ENCODE measurements around the gene ST6GALNAC6. TPM values are rescaled to one million over a fixed set of nuclear protein-coding genes. Genes with fewer than 3 reads are reported as not detected.
A peak's percentile ranks its signal among the peaks of the same experiment; 100 is the strongest.

The ST6GALNAC6 gene
- total RNA-seq, 1 donor from 2014 or later: 80.0 TPM

DNA sequence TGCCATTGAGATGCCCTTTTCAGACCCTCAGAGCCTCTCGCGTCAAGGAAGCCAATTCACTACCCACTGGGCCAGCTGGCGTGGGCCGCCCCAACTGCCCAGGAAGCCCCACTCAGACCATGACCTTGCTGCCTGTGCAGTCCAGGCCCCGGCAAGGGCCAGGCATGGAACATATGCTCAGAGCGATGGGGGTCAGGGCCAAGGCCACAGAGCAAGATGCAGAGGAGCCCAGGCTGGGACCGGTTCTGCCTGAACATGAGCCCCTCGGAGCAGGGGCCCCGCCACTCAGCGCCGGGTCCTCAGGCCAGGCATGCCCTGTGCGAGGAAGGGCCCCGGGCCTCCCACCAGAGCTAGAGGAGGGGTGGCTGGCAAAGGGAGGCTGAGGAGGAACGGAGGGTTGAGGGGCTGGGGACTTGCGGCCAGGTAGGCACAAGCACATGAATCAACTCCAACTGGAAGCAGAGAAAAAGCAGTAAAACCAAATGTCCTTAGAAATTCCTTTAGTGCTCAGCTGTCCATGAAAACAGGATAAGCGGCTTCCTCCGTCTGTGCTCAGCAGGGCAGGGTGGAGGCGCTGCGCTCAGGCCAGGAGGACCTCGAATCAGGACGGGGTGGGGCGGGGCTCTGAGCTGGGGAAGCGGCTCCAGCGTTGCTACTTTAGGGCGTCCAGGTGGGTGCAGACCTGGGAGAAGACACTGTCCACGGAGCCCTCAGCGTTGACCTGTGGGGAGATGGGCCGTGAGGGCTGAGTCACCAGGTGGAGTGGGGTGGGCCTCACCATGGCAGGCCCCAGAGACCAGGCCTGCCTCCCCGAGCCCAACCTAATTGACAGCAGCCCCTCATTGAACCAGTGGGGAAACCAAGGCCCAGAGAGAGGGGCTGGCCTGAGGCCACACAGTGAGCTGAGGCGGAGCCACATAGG is 31.8 kb downstream of the ST6GALNAC6 start:
- peak; percentile 52 for DNase-seq (ENCODE audit: low spot score)
- Mint-ChIP-seq H3K9me3 (ENCODE audit: unreplicated experiment) (no peaks in the 10 kb centered on the region), H3K36me3 (ENCODE audit: low read depth, unreplicated experiment) (peaks cover 15% of the 10 kb centered on the region), H3K27ac (ENCODE audit: unreplicated experiment) (peak overlapping the region; percentile 87), H3K4me1 (ENCODE audit: unreplicated experiment) (peaks cover 44% of the 10 kb centered on the region), H3K27me3 (ENCODE audit: unreplicated experiment) (peaks cover 12% of the 10 kb centered on the region), H3K4me3 (ENCODE audit: unreplicated experiment) (peak overlapping the region; percentile 42)
- TF ChIP-seq, protein P1, sequence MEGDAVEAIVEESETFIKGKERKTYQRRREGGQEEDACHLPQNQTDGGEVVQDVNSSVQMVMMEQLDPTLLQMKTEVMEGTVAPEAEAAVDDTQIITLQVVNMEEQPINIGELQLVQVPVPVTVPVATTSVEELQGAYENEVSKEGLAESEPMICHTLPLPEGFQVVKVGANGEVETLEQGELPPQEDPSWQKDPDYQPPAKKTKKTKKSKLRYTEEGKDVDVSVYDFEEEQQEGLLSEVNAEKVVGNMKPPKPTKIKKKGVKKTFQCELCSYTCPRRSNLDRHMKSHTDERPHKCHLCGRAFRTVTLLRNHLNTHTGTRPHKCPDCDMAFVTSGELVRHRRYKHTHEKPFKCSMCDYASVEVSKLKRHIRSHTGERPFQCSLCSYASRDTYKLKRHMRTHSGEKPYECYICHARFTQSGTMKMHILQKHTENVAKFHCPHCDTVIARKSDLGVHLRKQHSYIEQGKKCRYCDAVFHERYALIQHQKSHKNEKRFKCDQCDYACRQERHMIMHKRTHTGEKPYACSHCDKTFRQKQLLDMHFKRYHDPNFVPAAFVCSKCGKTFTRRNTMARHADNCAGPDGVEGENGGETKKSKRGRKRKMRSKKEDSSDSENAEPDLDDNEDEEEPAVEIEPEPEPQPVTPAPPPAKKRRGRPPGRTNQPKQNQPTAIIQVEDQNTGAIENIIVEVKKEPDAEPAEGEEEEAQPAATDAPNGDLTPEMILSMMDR (IDR thresholded peaks at IDR 0.05; ENCODE audit: unreplicated experiment): no peak

DNA sequence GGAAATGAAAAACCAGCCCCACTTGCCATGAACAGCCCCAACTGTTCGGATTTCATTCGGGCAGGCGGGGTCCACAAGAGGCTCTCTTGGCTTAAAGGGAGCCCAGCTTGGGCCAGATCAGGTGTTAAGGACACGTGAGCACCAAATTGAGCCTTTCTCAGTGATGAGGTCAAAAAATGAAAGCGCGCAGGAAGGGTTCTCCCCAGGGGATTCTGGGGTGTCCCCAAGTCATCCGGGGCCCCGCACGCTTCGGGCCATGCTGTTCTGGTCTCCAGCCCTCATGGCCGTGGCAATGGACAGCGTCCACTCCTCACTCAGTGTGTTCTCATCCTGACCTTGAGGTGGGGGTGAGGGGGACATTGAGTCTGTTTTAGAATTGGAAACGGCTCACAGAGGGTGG is 32.9 kb downstream of the ST6GALNAC6 start:
- H3K4me3 Mint-ChIP-seq (ENCODE audit: unreplicated experiment): no peak overlapping the region
- peaks cover 12% of the 10 kb centered on the region for H3K27me3 Mint-ChIP-seq (ENCODE audit: unreplicated experiment)
- no peak for DNase-seq (ENCODE audit: low spot score)
- no peaks in the 10 kb centered on the region for H3K9me3 Mint-ChIP-seq (ENCODE audit: unreplicated experiment)
- peaks cover 8% of the 10 kb centered on the region for H3K36me3 Mint-ChIP-seq (ENCODE audit: low read depth, unreplicated experiment)
- TF ChIP-seq, protein P1 (IDR thresholded peaks at IDR 0.05; ENCODE audit: unreplicated experiment): no peak
- peaks cover 49% of the 10 kb centered on the region for H3K4me1 Mint-ChIP-seq (ENCODE audit: unreplicated experiment)
- no peak overlapping the region for H3K27ac Mint-ChIP-seq (ENCODE audit: unreplicated experiment)

DNA sequence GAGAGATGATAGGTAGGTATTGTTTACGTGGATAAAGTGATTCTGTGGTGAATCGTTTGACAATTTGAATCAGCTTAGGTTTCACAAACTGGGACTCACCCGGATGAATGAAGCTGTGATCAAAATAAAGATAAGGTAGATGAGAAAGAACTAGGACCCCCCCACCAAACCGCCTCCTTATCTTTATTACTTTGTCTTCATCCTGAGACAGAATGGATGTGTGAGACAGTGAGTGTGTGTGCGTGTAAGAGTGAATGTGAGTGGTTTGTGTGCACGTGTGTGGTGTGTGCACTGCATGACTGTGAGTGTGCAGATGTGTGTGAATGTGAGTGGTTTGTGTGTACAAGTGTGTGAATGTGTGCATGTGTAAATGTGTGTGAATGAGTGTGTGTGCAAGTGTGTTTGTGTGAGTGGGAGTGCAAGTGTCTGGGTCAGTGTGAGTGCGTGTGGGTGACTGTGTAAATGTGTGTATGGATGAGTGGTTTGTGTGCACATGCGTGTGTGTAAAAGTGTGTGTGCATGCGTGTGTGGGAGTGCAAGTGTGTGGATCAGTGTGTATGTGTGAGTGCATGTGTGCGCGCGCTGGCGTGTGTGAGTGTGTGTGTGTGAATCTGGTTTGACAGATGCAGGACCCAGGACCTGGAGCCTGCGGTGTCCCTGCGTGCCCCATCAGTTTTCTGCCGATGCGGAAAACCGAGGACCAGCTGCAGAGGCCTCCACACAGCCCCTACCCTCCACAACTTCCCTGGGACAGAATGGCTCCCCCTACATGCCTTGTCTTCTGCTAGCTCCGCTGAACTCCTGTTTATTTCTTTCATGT is 33.5 kb downstream of the ST6GALNAC6 start:
- H3K27me3 Mint-ChIP-seq (ENCODE audit: unreplicated experiment): peaks cover 13% of the 10 kb centered on the region
- peak overlapping the region; percentile 56 for H3K4me3 Mint-ChIP-seq (ENCODE audit: unreplicated experiment)
- DNase-seq (ENCODE audit: low spot score): no peak
- peaks cover 53% of the 10 kb centered on the region for H3K4me1 Mint-ChIP-seq (ENCODE audit: unreplicated experiment)
- H3K36me3 Mint-ChIP-seq (ENCODE audit: low read depth, unreplicated experiment): peaks cover 4% of the 10 kb centered on the region
- TF ChIP-seq, protein P1 (IDR thresholded peaks at IDR 0.05; ENCODE audit: unreplicated experiment): no peak
- H3K27ac Mint-ChIP-seq (ENCODE audit: unreplicated experiment): peak overlapping the region; percentile 16
- no peaks in the 10 kb centered on the region for H3K9me3 Mint-ChIP-seq (ENCODE audit: unreplicated experiment)

DNA sequence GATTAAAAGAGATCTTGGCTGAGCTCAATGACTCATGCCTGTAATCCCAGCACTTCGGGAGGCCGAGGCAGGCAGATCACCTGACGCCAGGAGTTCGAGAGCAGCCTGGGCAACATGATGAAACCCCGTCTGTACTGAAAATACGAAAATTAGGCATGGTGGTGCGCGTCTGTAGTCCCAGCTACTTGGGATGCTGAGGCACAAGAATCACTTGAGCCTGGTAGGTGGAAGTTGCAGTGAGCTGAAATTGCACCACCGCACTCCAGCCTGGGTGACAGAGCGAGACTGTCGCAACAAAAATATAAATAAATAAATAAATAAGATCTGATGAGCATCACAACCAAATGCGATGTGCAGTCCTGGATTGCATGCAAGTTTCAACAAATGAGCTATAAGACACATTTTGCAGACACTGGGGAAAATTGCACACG is 36.2 kb downstream of the ST6GALNAC6 start:
- Mint-ChIP-seq H3K4me3 (ENCODE audit: unreplicated experiment) (peak overlapping the region; percentile 31), H3K9me3 (ENCODE audit: unreplicated experiment) (no peaks in the 10 kb centered on the region), H3K4me1 (ENCODE audit: unreplicated experiment) (peaks cover 57% of the 10 kb centered on the region), H3K27me3 (ENCODE audit: unreplicated experiment) (peaks cover 14% of the 10 kb centered on the region), H3K27ac (ENCODE audit: unreplicated experiment) (peak overlapping the region; percentile 58), H3K36me3 (ENCODE audit: low read depth, unreplicated experiment) (peaks cover 4% of the 10 kb centered on the region)
- TF ChIP-seq, protein P1 (IDR thresholded peaks at IDR 0.05; ENCODE audit: unreplicated experiment): no peak
- no peak for DNase-seq (ENCODE audit: low spot score)
